Esophagus muscularis mucosa (tissue), 4 donors: ENCODE results near the gene CST6. TPM values are rescaled to one million over a fixed set of nuclear protein-coding genes. Genes with fewer than 3 reads are reported as not detected.

Source experiments
- DNase-seq: peaks from one replicate; pipeline ENCODE4 v3.0.0-alpha.2; 2017; ENCODE audit errors: extremely low spot score
- H3K27ac ChIP-seq, 4 donors: fragments of 200-600 bp; sonication (generic); replicated peaks in 1 of 4; 1 replicate in 3 of 4; 2 replicates in 1 of 4; pipeline ENCODE4 v1.5.1; 2016 to 2019; ENCODE audit warnings: mild to moderate bottlenecking in 1 of 4
- H3K27me3 ChIP-seq, 4 donors: fragments of 200-600 bp; sonication (generic); one replicate each; pipeline versions ENCODE4 v1.5.1 to v1.6.0; 2016 to 2019
- H3K36me3 ChIP-seq, 4 donors: fragments of 200-600 bp; sonication (generic); one replicate each; pipeline ENCODE4 v1.5.1; 2016 to 2019
- H3K4me1 ChIP-seq, 4 donors: fragments of 200-600 bp; sonication (generic); one replicate each; pipeline ENCODE4 v1.5.1; 2016 to 2019
- H3K4me3 ChIP-seq, 4 donors: fragments of 200-600 bp; sonication (generic); 1 replicate in 2 of 4; 2 replicates in 2 of 4; pipeline ENCODE4 v1.5.1; 2016 to 2019; ENCODE audit warnings: mild to moderate bottlenecking in 4 of 4, moderate library complexity in 1 of 4
- H3K9me3 ChIP-seq, 4 donors: fragments of 200-600 bp; sonication (generic); 1 replicate in 3 of 4; 2 replicates in 1 of 4; pipeline ENCODE4 v1.5.1; 2016 to 2019
- EP300 ChIP-seq: sonication (generic); formaldehyde crosslinking; IDR thresholded peaks from one replicate; pipeline ENCODE4 v1.6.1; 2017; ENCODE audit warnings: antibody characterized with exemption
- POLR2A ChIP-seq: fragments of 450-650 bp; IDR thresholded peaks from one replicate; pipeline ENCODE4 v1.6.1; 2017; ENCODE audit warnings: antibody characterized with exemption, moderate library complexity, mild to moderate bottlenecking, low read depth
- POLR2AphosphoS5 ChIP-seq, 2 donors: sonication (generic); formaldehyde crosslinking; IDR thresholded peaks; one replicate each; pipeline ENCODE4 v1.6.1; 2017; ENCODE audit warnings: antibody characterized with exemption in 2 of 2
- WGBS: methylation state at CpG from one replicate; pipeline ENCODE4 v1.1.5; 2018; 5-methylcytosine and 5-hydroxymethylcytosine counted together
- intact Hi-C: fragments of 100-400 bp; cut with DNase I; formaldehyde crosslinking; loops from one replicate; pipeline ENCODE4 v1.15.1; 2023
- total RNA-seq, 4 donors: library from RNA; depleted of rRNA; stranded (reverse); fragments of >200 nt; gene quantifications; one replicate each; pipeline versions ENCODE4 v1.1.0 to v1.2.1, GENCODE V29; 2016
- TF ChIP-seq, protein P1 (sequence below), 3 experiments: fragments of 200-600 bp in 2 of 3; fragments of 450-650 bp in 1 of 3; sonication (generic) in 2 of 3; IDR thresholded peaks; one replicate each; pipeline ENCODE4 v1.5.1; 2017 to 2019; ENCODE audit warnings: antibody characterized with exemption in 3 of 3, mild to moderate bottlenecking in 2 of 3, moderate library complexity in 1 of 3

Gene CST6
- total RNA-seq, 4 donors from 2014 or later, result not detected

DNA sequence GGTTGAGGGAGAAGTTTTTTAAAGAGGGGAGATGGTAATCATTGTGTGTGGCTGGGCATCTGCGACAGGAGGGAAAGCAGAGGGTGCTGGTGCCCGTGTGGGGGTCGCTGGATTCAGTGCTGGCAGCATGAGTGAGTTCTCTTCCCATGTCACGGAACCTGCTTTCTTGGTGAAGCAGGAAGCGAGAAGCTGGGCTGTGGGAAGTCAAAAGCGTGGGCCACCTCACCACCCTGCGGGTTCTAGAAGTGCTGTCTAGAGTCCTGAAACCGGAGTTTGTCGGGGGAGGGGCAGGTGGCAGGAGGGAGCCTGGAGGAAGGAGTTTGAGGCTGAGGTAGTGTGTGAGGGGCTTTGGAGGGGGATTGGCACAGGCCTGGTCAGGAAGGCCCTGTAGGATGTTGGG, 36.0 kb upstream of the CST6 start:
- no peaks in the 10 kb centered on the region for H3K9me3 ChIP-seq
- no peak overlapping the region for H3K27ac ChIP-seq
- DNase-seq, result no peak
- WGBS, result 88% methylated on average over 9 of the region's 9 CpGs
- H3K4me1 ChIP-seq, result no peaks in the 10 kb centered on the region
- H3K4me3 ChIP-seq, result no peak overlapping the region
- H3K36me3 ChIP-seq, result peaks cover 37 to 83% (median 65%) of the 10 kb centered on the region in 4 donors
- no peak for TF ChIP-seq POLR2AphosphoS5 (IDR thresholded peaks at IDR 0.05)
- TF ChIP-seq POLR2A, result no peak
- TF ChIP-seq EP300, result no peak
- TF ChIP-seq, protein P1, sequence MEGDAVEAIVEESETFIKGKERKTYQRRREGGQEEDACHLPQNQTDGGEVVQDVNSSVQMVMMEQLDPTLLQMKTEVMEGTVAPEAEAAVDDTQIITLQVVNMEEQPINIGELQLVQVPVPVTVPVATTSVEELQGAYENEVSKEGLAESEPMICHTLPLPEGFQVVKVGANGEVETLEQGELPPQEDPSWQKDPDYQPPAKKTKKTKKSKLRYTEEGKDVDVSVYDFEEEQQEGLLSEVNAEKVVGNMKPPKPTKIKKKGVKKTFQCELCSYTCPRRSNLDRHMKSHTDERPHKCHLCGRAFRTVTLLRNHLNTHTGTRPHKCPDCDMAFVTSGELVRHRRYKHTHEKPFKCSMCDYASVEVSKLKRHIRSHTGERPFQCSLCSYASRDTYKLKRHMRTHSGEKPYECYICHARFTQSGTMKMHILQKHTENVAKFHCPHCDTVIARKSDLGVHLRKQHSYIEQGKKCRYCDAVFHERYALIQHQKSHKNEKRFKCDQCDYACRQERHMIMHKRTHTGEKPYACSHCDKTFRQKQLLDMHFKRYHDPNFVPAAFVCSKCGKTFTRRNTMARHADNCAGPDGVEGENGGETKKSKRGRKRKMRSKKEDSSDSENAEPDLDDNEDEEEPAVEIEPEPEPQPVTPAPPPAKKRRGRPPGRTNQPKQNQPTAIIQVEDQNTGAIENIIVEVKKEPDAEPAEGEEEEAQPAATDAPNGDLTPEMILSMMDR (IDR thresholded peaks at IDR 0.05), result no peak
- no peaks in the 10 kb centered on the region for H3K27me3 ChIP-seq
- intact Hi-C loops, result no loop called here

DNA sequence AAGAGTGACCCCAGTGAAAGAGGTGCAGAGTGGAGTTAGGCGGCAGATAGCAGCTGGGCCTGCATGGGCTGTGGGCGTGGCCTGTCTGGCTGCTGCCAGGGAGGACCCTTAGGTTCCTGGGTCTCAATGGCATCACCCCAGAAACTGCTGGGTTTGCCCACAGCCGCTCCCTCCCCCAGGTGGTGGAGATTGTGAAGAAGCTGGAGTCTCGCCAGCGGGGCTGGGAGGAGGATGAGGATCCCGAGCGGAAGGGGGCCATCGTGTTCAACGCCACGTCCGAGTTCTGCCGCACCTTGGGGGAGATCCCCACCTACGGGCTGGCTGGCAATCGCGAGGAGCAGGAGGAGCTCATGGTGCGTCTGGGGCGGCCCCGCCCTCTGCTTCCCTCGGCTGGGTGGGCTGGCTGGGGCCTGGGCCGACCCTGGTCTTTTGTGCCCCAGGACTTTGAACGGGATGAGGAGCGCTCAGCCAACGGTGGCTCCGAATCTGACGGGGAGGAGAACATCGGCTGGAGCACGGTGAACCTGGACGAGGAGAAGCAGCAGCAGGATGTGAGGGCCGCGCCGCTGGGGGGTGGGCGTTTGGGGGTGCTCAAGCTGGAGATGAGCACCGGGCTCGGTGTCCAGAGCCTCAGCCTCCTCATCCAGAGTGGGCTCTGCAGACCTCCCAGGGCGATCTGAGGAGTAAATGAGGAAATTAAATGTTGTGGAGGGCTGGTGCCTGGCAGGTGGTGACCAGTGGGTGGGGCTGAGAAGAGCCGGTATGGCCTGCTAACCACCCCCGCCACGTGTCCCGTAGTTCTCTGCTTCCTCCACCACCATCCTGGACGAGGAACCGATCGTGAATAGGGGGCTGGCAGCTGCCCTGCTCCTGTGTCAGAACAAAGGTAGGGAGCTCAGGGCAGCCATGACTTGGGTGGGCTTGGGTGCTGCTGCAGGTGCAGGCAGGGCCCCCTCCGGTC, 35.3 kb upstream of the CST6 start:
- Histone ChIP-seq H3K36me3 (peaks cover 37 to 82% (median 64%) of the 10 kb centered on the region in 4 donors), H3K4me1 (no peaks in the 10 kb centered on the region), H3K9me3 (no peaks in the 10 kb centered on the region), H3K4me3 (no peak overlapping the region), H3K27ac (no peak overlapping the region), H3K27me3 (no peaks in the 10 kb centered on the region)
- intact Hi-C loops, result no loop called here
- TF ChIP-seq EP300 (no peak), POLR2A (no peak), POLR2AphosphoS5 (IDR thresholded peaks at IDR 0.05) (no peak)
- TF ChIP-seq, protein P1 (IDR thresholded peaks at IDR 0.05), result no peak
- DNase-seq, result no peak
- 88% methylated on average over 29 of the region's 43 CpGs for WGBS

DNA sequence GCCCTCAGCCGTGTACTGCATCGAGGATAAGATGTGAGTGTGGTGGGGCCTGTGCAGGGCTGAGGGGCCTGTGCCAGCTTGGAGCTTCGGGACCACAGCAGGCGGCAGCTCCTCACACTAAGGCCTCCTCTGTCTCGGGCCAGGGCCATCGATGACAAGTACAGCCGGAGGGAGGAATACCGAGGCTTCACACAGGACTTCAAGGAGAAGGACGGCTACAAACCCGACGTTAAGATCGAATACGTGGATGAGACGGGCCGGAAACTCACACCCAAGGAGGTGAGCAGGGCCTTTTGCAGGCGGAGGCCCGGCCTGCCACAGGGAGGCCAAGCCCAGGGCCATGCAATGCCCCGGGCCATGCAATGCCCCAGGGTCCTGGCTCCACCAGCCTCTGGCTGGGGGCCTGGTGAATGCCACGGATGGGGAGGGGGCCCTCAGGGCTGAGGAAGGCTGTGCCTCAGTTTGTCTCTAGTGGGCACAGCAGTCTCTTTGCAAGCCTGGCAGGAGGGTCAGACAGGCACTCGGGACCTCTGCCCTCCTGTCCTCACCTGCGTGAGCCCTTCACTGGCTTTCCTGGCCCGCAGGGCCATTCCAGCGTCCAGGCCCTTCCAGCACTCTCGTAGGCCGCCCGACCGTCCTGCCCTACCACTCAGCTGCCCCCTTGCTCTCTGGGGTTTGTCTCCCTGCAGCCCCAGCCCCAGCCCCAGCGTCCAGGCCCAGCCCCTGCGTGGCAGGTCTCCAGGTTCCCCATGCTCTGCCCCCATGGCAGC, 34.0 kb upstream of the CST6 start:
- no peak for TF ChIP-seq POLR2A
- TF ChIP-seq POLR2AphosphoS5 (IDR thresholded peaks at IDR 0.05), result no peak
- TF ChIP-seq EP300, result no peak
- TF ChIP-seq, protein P1 (IDR thresholded peaks at IDR 0.05), result no peak
- intact Hi-C loops, result no loop called here
- DNase-seq, result no peak
- Histone ChIP-seq H3K4me1 (no peaks in the 10 kb centered on the region), H3K9me3 (no peaks in the 10 kb centered on the region), H3K27me3 (no peaks in the 10 kb centered on the region), H3K4me3 (no peak overlapping the region), H3K27ac (no peak overlapping the region), H3K36me3 (peaks cover 37 to 69% (median 59%) of the 10 kb centered on the region in 4 donors)
- WGBS, result 89% methylated on average over 19 of the region's 29 CpGs

DNA sequence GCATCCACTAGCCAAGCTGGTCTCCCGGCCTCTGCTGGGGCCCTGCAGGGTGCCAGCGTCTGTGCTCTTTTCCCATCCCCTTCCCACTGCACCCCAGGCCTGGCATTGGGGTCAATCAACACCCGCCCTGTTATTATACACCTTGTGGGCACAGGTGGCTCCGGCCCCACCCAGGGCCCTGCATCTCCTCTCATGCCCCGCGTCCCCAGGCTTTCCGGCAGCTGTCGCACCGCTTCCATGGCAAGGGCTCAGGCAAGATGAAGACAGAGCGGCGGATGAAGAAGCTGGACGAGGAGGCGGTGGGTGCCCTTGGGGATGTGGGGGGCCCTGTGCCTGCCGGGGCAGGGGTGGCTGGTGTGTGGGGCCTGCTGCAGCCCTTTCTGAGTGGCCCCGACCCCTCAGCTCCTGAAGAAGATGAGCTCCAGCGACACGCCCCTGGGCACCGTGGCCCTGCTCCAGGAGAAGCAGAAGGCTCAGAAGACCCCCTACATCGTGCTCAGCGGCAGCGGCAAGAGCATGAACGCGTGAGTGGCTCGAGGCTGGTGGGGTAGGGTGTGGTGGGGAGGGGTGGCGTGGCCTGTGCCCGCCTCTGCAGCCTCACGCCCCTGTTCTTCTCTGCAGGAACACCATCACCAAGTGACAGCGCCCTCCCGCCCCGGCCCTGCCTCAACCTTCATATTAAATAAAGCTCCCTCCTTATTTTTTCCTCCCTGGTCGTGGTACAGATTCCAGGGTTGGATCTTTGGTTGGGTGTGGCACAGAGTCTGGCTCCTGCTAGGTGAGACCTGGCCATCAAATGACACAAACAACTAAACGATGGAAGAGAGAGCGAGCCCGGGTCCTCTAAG, 33.2 kb upstream of the CST6 start:
- intact Hi-C loops, result no loop called here
- DNase-seq, result no peak
- Histone ChIP-seq H3K4me3 (no peak overlapping the region), H3K9me3 (no peaks in the 10 kb centered on the region), H3K27me3 (no peaks in the 10 kb centered on the region), H3K27ac (no peak overlapping the region), H3K4me1 (no peaks in the 10 kb centered on the region), H3K36me3 (peaks cover 31 to 61% (median 52%) of the 10 kb centered on the region in 4 donors)
- TF ChIP-seq EP300, result no peak
- WGBS, result 86% methylated on average over 24 of the region's 34 CpGs
